VCaP (cell line): ENCODE data around the gene RNF151.

Experiments
- H3K27ac ChIP-seq: fragments of 450-650 bp; 2 replicates; pipeline ENCODE4 v1.5.1; 2017
- CTCF ChIP-seq: fragments of 450-650 bp; conservative IDR thresholded peaks from 2 replicates; pipeline ENCODE4 v1.5.1; 2017; ENCODE audit warnings: mild to moderate bottlenecking, moderate library complexity

RNF151 gene

GRCh38 chr16:2016407-2016922, 49.8 kb downstream of the RNF151 start:
- TF ChIP-seq CTCF = no peak; the same call in 1 of the 2 replicates
- no peak overlapping the region for H3K27ac ChIP-seq
